K562 (cell line): Measurements from ENCODE around the gene RAD1. TPM values are rescaled to one million over a fixed set of nuclear protein-coding genes. Genes with fewer than 3 reads are reported as not detected.
A peak's percentile ranks its signal among the peaks of the same experiment; 100 is the strongest.

Experiments used
- DMBX1 ChIP-seq: fragments of 250-450 bp; sonication (Bioruptor Pico); IDR thresholded peaks from 2 replicates; pipeline ENCODE4 v1.8.0; 2022; ENCODE audit warnings: inconsistent platforms, mild to moderate bottlenecking, moderate library complexity, borderline replicate concordance
- MEF2D ChIP-seq: conservative IDR thresholded peaks from 2 replicates; pipeline ENCODE4 v1.6.1; 2016; ENCODE audit warnings: low read depth, missing genetic modification characterization, missing compliant biosample characterization
- MYBL2 ChIP-seq, 2 experiments: fragments of 450-650 bp in 1 of 2; sonication (generic) in 1 of 2; formaldehyde crosslinking in 1 of 2; IDR thresholded peaks; 2 replicates each; pipeline versions ENCODE4 v1.6.1 to v1.8.1; 2017 to 2022; ENCODE audit warnings: borderline replicate concordance in 1 of 2, inconsistent platforms in 1 of 2, low read depth in 1 of 2, mild to moderate bottlenecking in 1 of 2, missing genetic modification reagents in 1 of 2, moderate library complexity in 1 of 2
- RBM22 ChIP-seq: fragments of 200-400 bp; formaldehyde crosslinking; IDR thresholded peaks from 2 replicates; pipeline ENCODE4 v1.6.1; 2018; ENCODE audit warnings: low read length, low read depth; ENCODE audit not compliant: poor library complexity, severe bottlenecking
- SMAD3 ChIP-seq: fragments of 450-650 bp; formaldehyde crosslinking; conservative IDR thresholded peaks from 2 replicates; pipeline ENCODE4 v1.4.0; 2020; ENCODE audit warnings: mild to moderate bottlenecking
- SMAD4 ChIP-seq: fragments of 250-450 bp; sonication (Bioruptor Pico); conservative IDR thresholded peaks from 2 replicates; pipeline ENCODE4 v1.8.0; 2021; ENCODE audit warnings: inconsistent platforms, mild to moderate bottlenecking, moderate library complexity
- SP1 ChIP-seq: sonication (generic); formaldehyde crosslinking; IDR thresholded peaks from 2 replicates; pipeline ENCODE4 v1.8.1; 2022; ENCODE audit warnings: mild to moderate bottlenecking, missing genetic modification reagents
- YBX1 ChIP-seq: fragments of 450-650 bp; IDR thresholded peaks from 2 replicates; pipeline ENCODE4 v1.7.1; 2016; ENCODE audit warnings: mild to moderate bottlenecking
- ZNF146 ChIP-seq: IDR thresholded peaks from one replicate; pipeline ENCODE4 v1.6.1; 2018; ENCODE audit warnings: missing compliant biosample characterization; ENCODE audit not compliant: unreplicated experiment
- ZNF354B ChIP-seq: fragments of 250-450 bp; sonication (Bioruptor Pico); IDR thresholded peaks from 2 replicates; pipeline ENCODE4 v1.4.0; 2020
- ZNF507 ChIP-seq: conservative IDR thresholded peaks from 2 replicates; pipeline ENCODE4 v1.6.1; 2017; ENCODE audit warnings: missing genetic modification characterization, missing compliant biosample characterization
- ZNF764 ChIP-seq: fragments of 250-450 bp; sonication (Bioruptor Pico); IDR thresholded peaks from 2 replicates; pipeline ENCODE4 v1.4.0; 2020; ENCODE audit warnings: low read depth, mild to moderate bottlenecking, moderate library complexity
- ZNF79 ChIP-seq: fragments of 250-450 bp; sonication (Bioruptor Pico); IDR thresholded peaks from 2 replicates; pipeline ENCODE4 v1.4.0; 2020; ENCODE audit warnings: low read depth, mild to moderate bottlenecking, moderate library complexity
- polyA plus RNA-seq, 8 experiments: library from polyadenylated mRNA; depleted of rRNA in 4 of 8; stranded (reverse) in 5 of 8; unstranded in 3 of 8; fragments of >200 nt; fragmentation: Nextera tagmentation in 2 of 8; fragmentation: Illumina TruSeq in 1 of 8; extraction: Ambion mirVana in 2 of 8; extraction: Trizol in 1 of 8; gene quantifications; 2 replicates each; pipeline versions ENCODE4 v1.2.1 to v1.2.3, GENCODE V29; 2011 to 2014; ENCODE audit warnings: inconsistent platforms in 1 of 8, missing spikeins in 1 of 8
- total RNA-seq, 7 experiments: library from RNA; depleted of rRNA in 6 of 7; stranded (reverse); fragments of >200 nt in 6 of 7; fragmentation: Illumina TruSeq in 2 of 7; extraction: Trizol in 2 of 7; gene quantifications; 2 replicates each; pipeline versions ENCODE4 v1.2.1 to v1.2.3, GENCODE V29; 2011 to 2021; ENCODE audit warnings: low replicate concordance in 1 of 7
- TF ChIP-seq, protein P1 (sequence below): fragments of 200-600 bp; sonication (generic); IDR thresholded peaks from one replicate; pipeline ENCODE4 v1.6.1; 2012; ENCODE audit warnings: mild to moderate bottlenecking, low read depth, low read length, inconsistent platforms
- TF ChIP-seq, protein P2 (sequence below): sonication (generic); formaldehyde crosslinking; IDR thresholded peaks from 2 replicates; pipeline ENCODE4 v1.9.0; 2022; ENCODE audit warnings: mild to moderate bottlenecking, missing genetic modification reagents

Gene RAD1
- total and polyA plus RNA-seq, 9 of the 15 experiments (the other 6 are each of a cell fraction or from before 2014, with no cell fraction given): 44.5 to 148 (median 60.8) TPM

DNA sequence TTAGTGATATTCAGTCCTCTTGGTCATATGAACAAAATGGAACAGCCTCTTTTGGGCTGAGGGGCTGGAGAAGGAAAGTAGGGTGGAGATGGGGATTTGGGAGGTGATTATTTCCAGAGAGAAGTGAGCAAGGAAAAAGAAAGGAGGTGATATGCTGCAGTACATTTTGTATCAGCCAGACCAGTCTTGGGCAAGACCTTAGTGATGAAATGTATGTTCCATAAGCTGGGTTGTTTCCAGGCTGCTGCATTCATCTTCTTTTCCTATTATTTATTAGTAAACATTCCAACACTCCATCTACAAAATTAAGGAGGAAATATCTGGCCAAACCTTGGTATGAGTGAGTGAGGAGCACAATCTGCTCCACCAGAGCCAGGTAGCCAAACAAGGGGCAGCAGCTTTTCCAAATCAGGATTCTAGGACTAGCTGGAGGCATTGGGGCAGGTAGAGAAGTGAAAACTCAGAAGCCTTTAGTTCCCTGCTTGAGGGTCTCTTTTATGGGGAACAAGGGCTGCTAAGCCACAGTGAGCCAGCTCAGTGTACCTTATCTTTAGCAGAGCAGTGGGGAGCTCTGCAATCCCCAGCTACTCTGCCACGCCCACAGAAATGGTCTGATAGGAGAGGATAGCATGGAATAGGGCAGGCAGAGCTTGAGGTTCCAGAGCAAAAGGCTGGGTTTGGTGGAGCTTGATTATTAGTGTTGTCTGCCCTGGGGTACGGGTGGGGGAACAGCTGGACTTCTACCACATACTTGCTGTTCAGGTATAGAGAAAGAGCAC, 19.5 kb downstream of the RAD1 start (continued):
- TF ChIP-seq, protein P1, sequence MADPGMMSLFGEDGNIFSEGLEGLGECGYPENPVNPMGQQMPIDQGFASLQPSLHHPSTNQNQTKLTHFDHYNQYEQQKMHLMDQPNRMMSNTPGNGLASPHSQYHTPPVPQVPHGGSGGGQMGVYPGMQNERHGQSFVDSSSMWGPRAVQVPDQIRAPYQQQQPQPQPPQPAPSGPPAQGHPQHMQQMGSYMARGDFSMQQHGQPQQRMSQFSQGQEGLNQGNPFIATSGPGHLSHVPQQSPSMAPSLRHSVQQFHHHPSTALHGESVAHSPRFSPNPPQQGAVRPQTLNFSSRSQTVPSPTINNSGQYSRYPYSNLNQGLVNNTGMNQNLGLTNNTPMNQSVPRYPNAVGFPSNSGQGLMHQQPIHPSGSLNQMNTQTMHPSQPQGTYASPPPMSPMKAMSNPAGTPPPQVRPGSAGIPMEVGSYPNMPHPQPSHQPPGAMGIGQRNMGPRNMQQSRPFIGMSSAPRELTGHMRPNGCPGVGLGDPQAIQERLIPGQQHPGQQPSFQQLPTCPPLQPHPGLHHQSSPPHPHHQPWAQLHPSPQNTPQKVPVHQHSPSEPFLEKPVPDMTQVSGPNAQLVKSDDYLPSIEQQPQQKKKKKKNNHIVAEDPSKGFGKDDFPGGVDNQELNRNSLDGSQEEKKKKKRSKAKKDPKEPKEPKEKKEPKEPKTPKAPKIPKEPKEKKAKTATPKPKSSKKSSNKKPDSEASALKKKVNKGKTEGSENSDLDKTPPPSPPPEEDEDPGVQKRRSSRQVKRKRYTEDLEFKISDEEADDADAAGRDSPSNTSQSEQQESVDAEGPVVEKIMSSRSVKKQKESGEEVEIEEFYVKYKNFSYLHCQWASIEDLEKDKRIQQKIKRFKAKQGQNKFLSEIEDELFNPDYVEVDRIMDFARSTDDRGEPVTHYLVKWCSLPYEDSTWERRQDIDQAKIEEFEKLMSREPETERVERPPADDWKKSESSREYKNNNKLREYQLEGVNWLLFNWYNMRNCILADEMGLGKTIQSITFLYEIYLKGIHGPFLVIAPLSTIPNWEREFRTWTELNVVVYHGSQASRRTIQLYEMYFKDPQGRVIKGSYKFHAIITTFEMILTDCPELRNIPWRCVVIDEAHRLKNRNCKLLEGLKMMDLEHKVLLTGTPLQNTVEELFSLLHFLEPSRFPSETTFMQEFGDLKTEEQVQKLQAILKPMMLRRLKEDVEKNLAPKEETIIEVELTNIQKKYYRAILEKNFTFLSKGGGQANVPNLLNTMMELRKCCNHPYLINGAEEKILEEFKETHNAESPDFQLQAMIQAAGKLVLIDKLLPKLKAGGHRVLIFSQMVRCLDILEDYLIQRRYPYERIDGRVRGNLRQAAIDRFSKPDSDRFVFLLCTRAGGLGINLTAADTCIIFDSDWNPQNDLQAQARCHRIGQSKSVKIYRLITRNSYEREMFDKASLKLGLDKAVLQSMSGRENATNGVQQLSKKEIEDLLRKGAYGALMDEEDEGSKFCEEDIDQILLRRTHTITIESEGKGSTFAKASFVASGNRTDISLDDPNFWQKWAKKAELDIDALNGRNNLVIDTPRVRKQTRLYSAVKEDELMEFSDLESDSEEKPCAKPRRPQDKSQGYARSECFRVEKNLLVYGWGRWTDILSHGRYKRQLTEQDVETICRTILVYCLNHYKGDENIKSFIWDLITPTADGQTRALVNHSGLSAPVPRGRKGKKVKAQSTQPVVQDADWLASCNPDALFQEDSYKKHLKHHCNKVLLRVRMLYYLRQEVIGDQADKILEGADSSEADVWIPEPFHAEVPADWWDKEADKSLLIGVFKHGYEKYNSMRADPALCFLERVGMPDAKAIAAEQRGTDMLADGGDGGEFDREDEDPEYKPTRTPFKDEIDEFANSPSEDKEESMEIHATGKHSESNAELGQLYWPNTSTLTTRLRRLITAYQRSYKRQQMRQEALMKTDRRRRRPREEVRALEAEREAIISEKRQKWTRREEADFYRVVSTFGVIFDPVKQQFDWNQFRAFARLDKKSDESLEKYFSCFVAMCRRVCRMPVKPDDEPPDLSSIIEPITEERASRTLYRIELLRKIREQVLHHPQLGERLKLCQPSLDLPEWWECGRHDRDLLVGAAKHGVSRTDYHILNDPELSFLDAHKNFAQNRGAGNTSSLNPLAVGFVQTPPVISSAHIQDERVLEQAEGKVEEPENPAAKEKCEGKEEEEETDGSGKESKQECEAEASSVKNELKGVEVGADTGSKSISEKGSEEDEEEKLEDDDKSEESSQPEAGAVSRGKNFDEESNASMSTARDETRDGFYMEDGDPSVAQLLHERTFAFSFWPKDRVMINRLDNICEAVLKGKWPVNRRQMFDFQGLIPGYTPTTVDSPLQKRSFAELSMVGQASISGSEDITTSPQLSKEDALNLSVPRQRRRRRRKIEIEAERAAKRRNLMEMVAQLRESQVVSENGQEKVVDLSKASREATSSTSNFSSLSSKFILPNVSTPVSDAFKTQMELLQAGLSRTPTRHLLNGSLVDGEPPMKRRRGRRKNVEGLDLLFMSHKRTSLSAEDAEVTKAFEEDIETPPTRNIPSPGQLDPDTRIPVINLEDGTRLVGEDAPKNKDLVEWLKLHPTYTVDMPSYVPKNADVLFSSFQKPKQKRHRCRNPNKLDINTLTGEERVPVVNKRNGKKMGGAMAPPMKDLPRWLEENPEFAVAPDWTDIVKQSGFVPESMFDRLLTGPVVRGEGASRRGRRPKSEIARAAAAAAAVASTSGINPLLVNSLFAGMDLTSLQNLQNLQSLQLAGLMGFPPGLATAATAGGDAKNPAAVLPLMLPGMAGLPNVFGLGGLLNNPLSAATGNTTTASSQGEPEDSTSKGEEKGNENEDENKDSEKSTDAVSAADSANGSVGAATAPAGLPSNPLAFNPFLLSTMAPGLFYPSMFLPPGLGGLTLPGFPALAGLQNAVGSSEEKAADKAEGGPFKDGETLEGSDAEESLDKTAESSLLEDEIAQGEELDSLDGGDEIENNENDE: no peak
- peak; percentile 67; the same call in 1 of the 2 replicates for TF ChIP-seq SP1 (CRISPR knock-in tag)
- TF ChIP-seq RBM22: no peak
- peak; percentile 50; the same call in 1 of the 2 replicates for TF ChIP-seq SMAD4 (CRISPR knock-in tag)
- no peak for TF ChIP-seq SMAD3 (CRISPR knock-in tag)
- no peak for TF ChIP-seq ZNF79
- TF ChIP-seq DMBX1 (CRISPR knock-in tag): no peak
- TF ChIP-seq ZNF354B: no peak
- TF ChIP-seq MYBL2 (IDR thresholded peaks at IDR 0.05; ENCODE audit: low read depth): no peak
- no peak for TF ChIP-seq MYBL2 (CRISPR knock-in tag; IDR thresholded peaks at IDR 0.05; ENCODE audit: borderline replicate concordance)
- no peak for TF ChIP-seq MEF2D (tag)
- no peak for TF ChIP-seq ZNF764 (CRISPR knock-in tag)
- TF ChIP-seq YBX1: no peak
- no peak for TF ChIP-seq ZNF507
- TF ChIP-seq, protein P2, sequence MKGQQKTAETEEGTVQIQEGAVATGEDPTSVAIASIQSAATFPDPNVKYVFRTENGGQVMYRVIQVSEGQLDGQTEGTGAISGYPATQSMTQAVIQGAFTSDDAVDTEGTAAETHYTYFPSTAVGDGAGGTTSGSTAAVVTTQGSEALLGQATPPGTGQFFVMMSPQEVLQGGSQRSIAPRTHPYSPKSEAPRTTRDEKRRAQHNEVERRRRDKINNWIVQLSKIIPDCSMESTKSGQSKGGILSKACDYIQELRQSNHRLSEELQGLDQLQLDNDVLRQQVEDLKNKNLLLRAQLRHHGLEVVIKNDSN: no peak
- TF ChIP-seq ZNF146 (CRISPR knock-in tag): no peak
